AG09319 (cell line): ENCODE data around the gene PELI2.
"Not testable (repeated sequence)": the region's sequence is repeated elsewhere in the genome, so short reads cannot be mapped to it uniquely, and the experiment has no call there.

ENCODE experiments used
- DNase-seq: peaks from one replicate; pipeline ENCODE4 v3.0.0-alpha.2; 2010; ENCODE audit warnings: low read depth; ENCODE audit errors: extremely low read depth
- CTCF ChIP-seq: IDR thresholded peaks from 2 replicates; pipeline ENCODE4 v1.5.1; 2011; ENCODE audit warnings: low read depth, mild to moderate bottlenecking, inconsistent platforms, low read length, moderate library complexity

The PELI2 gene

GRCh38 chr14:56161658-56162057, 43.4 kb downstream of the PELI2 start:
- TF ChIP-seq CTCF: no peak
- DNase-seq: no peak

- DNase-seq: no peak
- no peak for TF ChIP-seq CTCF
Measured at GRCh38 chr14:56162476-56162875, 44.3 kb downstream of the PELI2 start.

- not testable (repeated sequence) for DNase-seq
Measured at GRCh38 chr14:56166579-56166978, 48.4 kb downstream of the PELI2 start.

GRCh38 chr14:56168007-56168616, 49.9 kb downstream of the PELI2 start:
- no peak for DNase-seq
- TF ChIP-seq CTCF: no peak

- no peak for TF ChIP-seq CTCF
- DNase-seq: no peak
Measured at GRCh38 chr14:56170028-56170427, 51.8 kb downstream of the PELI2 start.

- no peak for DNase-seq
- no peak for TF ChIP-seq CTCF
Measured at GRCh38 chr14:56170877-56171422, 52.7 kb downstream of the PELI2 start.

- no peak for TF ChIP-seq CTCF
Measured at GRCh38 chr14:56172074-56172473, 53.9 kb downstream of the PELI2 start.

GRCh38 chr14:56172571-56172971, 54.4 kb downstream of the PELI2 start:
- DNase-seq: peak; percentile 49
- TF ChIP-seq CTCF: no peak

More at GRCh38 chr14:56172074-56172473, 53.9 kb downstream of the PELI2 start:
- DNase-seq: no peak
